T-helper 2 cell (primary cell): Measurements from ENCODE around the gene NISCH.

ENCODE experiments used
- DNase-seq, 5 experiments: peaks; one replicate each; pipeline versions ENCODE4 v3.0.0 to v3.0.0-alpha.2; 2012 to 2022

The NISCH gene

GRCh38 chr3:52472239-52473000 lies 17.0 kb downstream of the NISCH start:
- no peak for DNase-seq

- DNase-seq, result no peak
Observed at GRCh38 chr3:52473026-52473425, 17.6 kb downstream of the NISCH start.

- no peak for DNase-seq
Observed at GRCh38 chr3:52477076-52477795, 21.8 kb downstream of the NISCH start.

- no peak for DNase-seq
Observed at GRCh38 chr3:52477796-52478095, 22.3 kb downstream of the NISCH start.

- no peak for DNase-seq
Observed at GRCh38 chr3:52479037-52479876, 23.9 kb downstream of the NISCH start.

GRCh38 chr3:52479877-52480575 lies 24.6 kb downstream of the NISCH start:
- no peak for DNase-seq

- DNase-seq, result no peak
Observed at GRCh38 chr3:52480768-52481715, 25.6 kb downstream of the NISCH start.

- peak in 1 of 5 experiments; percentile 11 for DNase-seq
Observed at GRCh38 chr3:52481819-52482521, 26.6 kb downstream of the NISCH start.

- no peak for DNase-seq
Observed at GRCh38 chr3:52483081-52483480, 27.7 kb downstream of the NISCH start.

GRCh38 chr3:52483577-52484381 lies 28.4 kb downstream of the NISCH start:
- no peak for DNase-seq

- DNase-seq, result no peak
Observed at GRCh38 chr3:52484680-52485461, 29.5 kb downstream of the NISCH start.

GRCh38 chr3:52487050-52487787 lies 31.8 kb downstream of the NISCH start:
- no peak for DNase-seq

- no peak for DNase-seq
Observed at GRCh38 chr3:52487788-52488691, 32.6 kb downstream of the NISCH start.

- no peak for DNase-seq
Observed at GRCh38 chr3:52488746-52489145, 33.3 kb downstream of the NISCH start.

GRCh38 chr3:52489453-52489852 lies 34.0 kb downstream of the NISCH start:
- no peak for DNase-seq

- DNase-seq, result no peak
Observed at GRCh38 chr3:52490035-52490938, 34.9 kb downstream of the NISCH start.
